Upper lobe of left lung (tissue), 4 donors: ENCODE data around the gene STARD3NL.

Source experiments
- CTCF ChIP-seq, 6 experiments: fragments of 450-650 bp in 4 of 6; fragments of 200-600 bp in 2 of 6; sonication (generic) in 2 of 6; IDR thresholded peaks; one replicate each; pipeline ENCODE4 v1.5.1; 2016 to 2019; ENCODE audit warnings: antibody characterized with exemption in 6 of 6
- EP300 ChIP-seq, 4 donors: sonication (generic); formaldehyde crosslinking; IDR thresholded peaks; one replicate each; pipeline ENCODE4 v1.5.1; 2017; ENCODE audit warnings: antibody characterized with exemption in 4 of 4, control low read depth in 2 of 4
- POLR2A ChIP-seq, 4 donors: fragments of 450-650 bp; IDR thresholded peaks; one replicate each; pipeline ENCODE4 v1.5.1; 2016 to 2017; ENCODE audit warnings: antibody characterized with exemption in 4 of 4, mild to moderate bottlenecking in 2 of 4
- POLR2AphosphoS5 ChIP-seq, 2 donors: sonication (generic); formaldehyde crosslinking; IDR thresholded peaks; one replicate each; pipeline ENCODE4 v1.5.1; 2017; ENCODE audit warnings: antibody characterized with exemption in 2 of 2

GRCh38 chr7:38178695-38179344 is 775 bp downstream of the STARD3NL start:
- TF ChIP-seq CTCF (IDR thresholded peaks at IDR 0.05), result peak in 1 of 6 experiments; percentile 1
- TF ChIP-seq EP300 (IDR thresholded peaks at IDR 0.05), result no peak
- no peak for TF ChIP-seq POLR2A (IDR thresholded peaks at IDR 0.05)
- TF ChIP-seq POLR2AphosphoS5 (IDR thresholded peaks at IDR 0.05), result no peak
